GM12878 (cell line): ENCODE data around the gene CCDC71L. TPM values are rescaled to one million over a fixed set of nuclear protein-coding genes. Genes with fewer than 3 reads are reported as not detected.

ENCODE experiments used
- CREB1 ChIP-seq: IDR thresholded peaks from 2 replicates; pipeline ENCODE4 v1.6.1; 2012; ENCODE audit warnings: low read depth, mild to moderate bottlenecking, inconsistent platforms
- CREM ChIP-seq: IDR thresholded peaks from 2 replicates; pipeline ENCODE4 v1.6.1; 2014; ENCODE audit warnings: antibody characterized with exemption, low read depth
- EGR1 ChIP-seq, 2 experiments: IDR thresholded peaks; 1 replicate in 1 of 2; 2 replicates in 1 of 2; pipeline ENCODE4 v1.6.1; 2011 to 2012; ENCODE audit warnings: low read depth in 2 of 2, low read length in 2 of 2, borderline replicate concordance in 1 of 2, mild to moderate bottlenecking in 1 of 2, moderate library complexity in 1 of 2
- EP300 ChIP-seq, 2 experiments: fragments of 150-350 bp in 1 of 2; IDR thresholded peaks; 2 replicates each; pipeline ENCODE4 v1.6.1; 2011 to 2012; ENCODE audit warnings: low read depth in 2 of 2, low read length in 2 of 2, borderline replicate concordance in 1 of 2, improper control_type of control experiment in 1 of 2, inconsistent platforms in 1 of 2; ENCODE audit not compliant: control insufficient read depth in 1 of 2
- HCFC1 ChIP-seq: fragments of 150-350 bp; IDR thresholded peaks from 2 replicates; pipeline ENCODE4 v1.6.1; 2014; ENCODE audit warnings: low read length
- IKZF1 ChIP-seq: fragments of 450-650 bp; conservative IDR thresholded peaks from 2 replicates; pipeline ENCODE4 v1.6.1; 2017; ENCODE audit warnings: antibody characterized with exemption, mild to moderate bottlenecking
- IKZF2 ChIP-seq, 2 experiments: fragments of 450-650 bp; IDR thresholded peaks; 2 replicates each; pipeline ENCODE4 v1.6.1; 2017; ENCODE audit warnings: mild to moderate bottlenecking in 2 of 2, moderate library complexity in 2 of 2
- IRF4 ChIP-seq: IDR thresholded peaks from 2 replicates; pipeline ENCODE4 v1.6.1; 2011; ENCODE audit warnings: low read depth, low read length
- KDM1A ChIP-seq: fragments of 200-600 bp; sonication (generic); IDR thresholded peaks from 2 replicates; pipeline ENCODE4 v1.6.1; 2016; ENCODE audit warnings: borderline replicate concordance
- MEF2B ChIP-seq: fragments of 450-650 bp; IDR thresholded peaks from 2 replicates; pipeline ENCODE4 v1.6.1; 2018; ENCODE audit warnings: mild to moderate bottlenecking, moderate library complexity; ENCODE audit not compliant: partially characterized antibody, poor library complexity, severe bottlenecking
- NR2F1 ChIP-seq: fragments of 450-650 bp; conservative IDR thresholded peaks from 2 replicates; pipeline ENCODE4 v1.6.1; 2017; ENCODE audit warnings: mild to moderate bottlenecking
- POLR2AphosphoS5 ChIP-seq: IDR thresholded peaks from 2 replicates; pipeline ENCODE4 v1.6.1; 2011; ENCODE audit warnings: mild to moderate bottlenecking, low read length, inconsistent platforms
- SIX5 ChIP-seq: IDR thresholded peaks from 2 replicates; pipeline ENCODE4 v1.6.1; 2011; ENCODE audit warnings: mild to moderate bottlenecking, low read depth, low read length, moderate library complexity; ENCODE audit not compliant: severe bottlenecking
- SMARCA5 ChIP-seq: fragments of 450-650 bp; IDR thresholded peaks from 2 replicates; pipeline ENCODE4 v1.6.1; 2017; ENCODE audit warnings: mild to moderate bottlenecking
- STAT1 ChIP-seq: fragments of 450-650 bp; conservative IDR thresholded peaks from 2 replicates; pipeline ENCODE4 v1.6.1; 2014; ENCODE audit warnings: antibody characterized with exemption, mild to moderate bottlenecking
- polyA plus RNA-seq, 11 experiments: library from polyadenylated mRNA; depleted of rRNA in 4 of 11; unstranded in 6 of 11; stranded (reverse) in 5 of 11; fragments of >200 nt; fragmentation: Nextera tagmentation in 4 of 11; fragmentation: Illumina TruSeq in 1 of 11; extraction: Ambion mirVana in 4 of 11; extraction: Trizol in 1 of 11; gene quantifications; 1 replicate in 1 of 11; 2 replicates in 10 of 11; pipeline versions ENCODE4 v1.2.1 to v1.2.3, GENCODE V29; 2011 to 2016; ENCODE audit warnings: inconsistent platforms in 2 of 11, missing spikeins in 2 of 11, low read depth in 1 of 11
- total RNA-seq, 4 experiments: library from RNA; depleted of rRNA in 3 of 4; stranded (reverse); fragments of >200 nt in 3 of 4; fragmentation: Illumina TruSeq in 1 of 4; extraction: Trizol in 1 of 4; gene quantifications; 2 replicates each; pipeline versions ENCODE4 v1.2.1 to v1.2.3, GENCODE V29; 2013 to 2021
- TF ChIP-seq, protein P1 (sequence below): IDR thresholded peaks from 2 replicates; pipeline ENCODE4 v1.6.1; 2012; ENCODE audit warnings: low read length, inconsistent platforms
- TF ChIP-seq, protein P2 (sequence below): fragments of 450-650 bp; conservative IDR thresholded peaks from 2 replicates; pipeline ENCODE4 v1.6.1; 2017; ENCODE audit warnings: mild to moderate bottlenecking, moderate library complexity

CCDC71L gene
- total and polyA plus RNA-seq, 10 of the 15 experiments (the other 5 are each of a cell fraction or from before 2014, with no cell fraction given): 1.1 to 20.7 (median 3.8) TPM

DNA sequence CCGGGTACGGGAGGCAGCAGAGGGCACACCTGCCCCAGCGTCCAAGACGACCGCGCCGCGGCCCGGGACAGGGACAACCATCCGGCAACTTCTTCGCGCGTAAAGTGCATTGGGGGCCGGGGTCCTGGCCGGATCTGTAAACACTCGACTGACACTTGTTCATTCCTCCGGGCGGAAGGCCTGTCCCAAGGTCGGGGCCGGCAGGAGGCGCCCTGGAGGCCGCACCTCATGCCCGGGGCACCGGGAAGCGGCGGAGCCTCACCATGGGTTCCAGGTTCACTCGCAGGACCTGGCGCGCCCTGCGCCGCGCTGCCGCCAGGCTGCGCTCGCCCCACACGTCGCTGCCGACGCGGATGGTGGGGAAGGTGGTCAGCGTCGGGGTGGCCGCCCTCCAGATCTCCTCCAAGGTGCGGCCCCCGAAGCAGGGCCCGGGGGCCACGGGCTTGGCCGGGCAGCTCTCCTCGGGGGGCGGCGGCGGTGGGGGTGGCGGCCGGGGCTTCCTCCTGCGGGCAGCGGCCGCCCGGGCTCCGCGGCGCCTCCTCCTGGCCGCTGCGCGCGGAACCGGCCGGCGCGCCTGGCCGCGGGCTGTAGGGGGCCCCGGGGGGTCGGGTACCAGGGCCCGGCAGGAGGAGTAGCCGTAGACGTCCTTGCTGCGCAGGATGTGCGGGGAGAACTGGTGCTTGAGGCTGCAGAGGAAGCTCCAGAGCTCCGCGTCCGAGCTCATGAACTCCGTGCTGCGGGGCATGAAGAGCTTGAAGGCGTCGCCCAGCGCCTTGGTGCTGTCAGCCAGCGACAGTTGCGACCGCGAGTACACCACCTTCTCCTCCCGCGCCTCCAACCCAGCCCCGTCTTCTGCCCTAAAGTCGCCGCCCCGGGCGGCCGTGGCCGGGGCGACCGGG, 746 bp downstream of the CCDC71L start (continued):
- TF ChIP-seq EP300 (IDR thresholded peaks at IDR 0.05; ENCODE audit: borderline replicate concordance in 1 of 2, control insufficient read depth in 1 of 2, low read depth in 2 of 2, low read length in 2 of 2) (0 out of 4 replicates have a peak, but pooled peaks of 1 of the 2 experiments have one; percentile 37), STAT1 (0 out of 2 replicates have a peak, but pooled peaks have one; percentile 63), KDM1A (no peak), CREB1 (no peak; the same call in 1 of the 2 replicates), NR2F1 (peak; percentile 46), CREM (0 out of 2 replicates have a peak, but pooled peaks have one; percentile 13), POLR2AphosphoS5 (peak; percentile 28; the same call in 1 of the 2 replicates), IRF4 (0 out of 2 replicates have a peak, but pooled peaks have one; percentile 17), SIX5 (no peak), IKZF1 (peak; percentile 84), EGR1 (IDR thresholded peaks at IDR 0.05; ENCODE audit: borderline replicate concordance in 1 of 2, low read depth in 2 of 2, low read length in 2 of 2) (peak in 1 of 2 experiments; percentile 34; a peak in 1 of 3 replicates), SMARCA5 (peak; percentile 90), HCFC1 (no peak), IKZF2 (IDR thresholded peaks at IDR 0.05) (peak; percentile 53 to 71; a peak in 2 of 4 replicates), MEF2B (peak; percentile 35)
- TF ChIP-seq, protein P1, sequence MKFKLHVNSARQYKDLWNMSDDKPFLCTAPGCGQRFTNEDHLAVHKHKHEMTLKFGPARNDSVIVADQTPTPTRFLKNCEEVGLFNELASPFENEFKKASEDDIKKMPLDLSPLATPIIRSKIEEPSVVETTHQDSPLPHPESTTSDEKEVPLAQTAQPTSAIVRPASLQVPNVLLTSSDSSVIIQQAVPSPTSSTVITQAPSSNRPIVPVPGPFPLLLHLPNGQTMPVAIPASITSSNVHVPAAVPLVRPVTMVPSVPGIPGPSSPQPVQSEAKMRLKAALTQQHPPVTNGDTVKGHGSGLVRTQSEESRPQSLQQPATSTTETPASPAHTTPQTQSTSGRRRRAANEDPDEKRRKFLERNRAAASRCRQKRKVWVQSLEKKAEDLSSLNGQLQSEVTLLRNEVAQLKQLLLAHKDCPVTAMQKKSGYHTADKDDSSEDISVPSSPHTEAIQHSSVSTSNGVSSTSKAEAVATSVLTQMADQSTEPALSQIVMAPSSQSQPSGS: no peak
- TF ChIP-seq, protein P2, sequence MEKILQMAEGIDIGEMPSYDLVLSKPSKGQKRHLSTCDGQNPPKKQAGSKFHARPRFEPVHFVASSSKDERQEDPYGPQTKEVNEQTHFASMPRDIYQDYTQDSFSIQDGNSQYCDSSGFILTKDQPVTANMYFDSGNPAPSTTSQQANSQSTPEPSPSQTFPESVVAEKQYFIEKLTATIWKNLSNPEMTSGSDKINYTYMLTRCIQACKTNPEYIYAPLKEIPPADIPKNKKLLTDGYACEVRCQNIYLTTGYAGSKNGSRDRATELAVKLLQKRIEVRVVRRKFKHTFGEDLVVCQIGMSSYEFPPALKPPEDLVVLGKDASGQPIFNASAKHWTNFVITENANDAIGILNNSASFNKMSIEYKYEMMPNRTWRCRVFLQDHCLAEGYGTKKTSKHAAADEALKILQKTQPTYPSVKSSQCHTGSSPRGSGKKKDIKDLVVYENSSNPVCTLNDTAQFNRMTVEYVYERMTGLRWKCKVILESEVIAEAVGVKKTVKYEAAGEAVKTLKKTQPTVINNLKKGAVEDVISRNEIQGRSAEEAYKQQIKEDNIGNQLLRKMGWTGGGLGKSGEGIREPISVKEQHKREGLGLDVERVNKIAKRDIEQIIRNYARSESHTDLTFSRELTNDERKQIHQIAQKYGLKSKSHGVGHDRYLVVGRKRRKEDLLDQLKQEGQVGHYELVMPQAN: peak; percentile 49; the same call in 1 of the 2 replicates
